ENCODE measurements around the gene C17orf58. TPM values are rescaled to one million over a fixed set of nuclear protein-coding genes. Genes with fewer than 3 reads are reported as not detected.
"Not testable (repeated sequence)": the region's sequence is repeated elsewhere in the genome, so short reads cannot be mapped to it uniquely, and the experiment has no call there.

Gene C17orf58
- total and polyA plus RNA-seq, 2 of the 8 experiments (the other 6 are each of a cell fraction or from before 2014, with no cell fraction given), result 22.6 to 24.1 TPM

DNA sequence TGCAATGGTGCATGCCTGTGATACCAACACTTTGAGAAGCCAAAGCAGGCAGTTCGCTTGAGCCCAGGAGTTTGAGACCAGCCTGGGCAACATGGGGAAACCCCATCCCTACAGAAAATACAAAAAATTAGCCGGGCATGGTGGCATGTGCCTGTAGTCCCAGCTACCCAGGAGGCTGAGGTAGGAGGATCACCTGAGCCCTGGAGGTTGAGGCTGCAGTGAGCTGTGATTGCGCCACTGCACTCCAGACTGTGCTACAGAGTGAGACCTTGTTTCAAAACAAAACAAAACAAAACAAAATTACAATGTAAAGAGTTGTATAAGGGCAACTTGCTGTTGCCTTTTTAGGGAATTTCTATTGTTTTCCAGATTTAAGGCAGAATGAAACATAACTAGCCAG is 15.4 kb downstream of the C17orf58 start:
- H3K18ac ChIP-seq (ENCODE audit: extremely low read depth, low read length); H3K27me3 ChIP-seq (replicated peaks in 1 of 4; ENCODE audit: control insufficient read depth in 3 of 4, extremely low read depth in 1 of 4, insufficient read depth in 3 of 4, low read length in 3 of 4); H3K4ac ChIP-seq (replicated peaks; ENCODE audit: insufficient read length, low read depth, low read length); H3K9ac ChIP-seq (replicated peaks in 1 of 4; ENCODE audit: extremely low read depth in 1 of 4, low read depth in 3 of 4, low read length in 3 of 4); H3K4me1 ChIP-seq (replicated peaks in 1 of 4; ENCODE audit: control insufficient read depth in 3 of 4, insufficient read depth in 4 of 4, low read length in 3 of 4); H3K27ac ChIP-seq (ENCODE audit: low read depth, low read length); H2AFZ ChIP-seq (ENCODE audit: low read length); H4K8ac ChIP-seq (ENCODE audit: extremely low read depth, insufficient read depth, low read length); H2BK5ac ChIP-seq (ENCODE audit: low read depth, low read length); H3K9me3 ChIP-seq (ENCODE audit: insufficient read depth in 2 of 2, low read depth in 1 of 2, low read length in 1 of 2); H3K23me2 ChIP-seq (ENCODE audit: low read depth, low read length); H3K56ac ChIP-seq (replicated peaks; ENCODE audit: insufficient read length, low read depth, low read length); H4K91ac ChIP-seq (replicated peaks; ENCODE audit: insufficient read length, low read length); H3K4me2 ChIP-seq (ENCODE audit: insufficient read depth in 1 of 2, low read depth in 2 of 2, low read length in 2 of 2); H3K23ac ChIP-seq (ENCODE audit: insufficient read length); H2BK20ac ChIP-seq (ENCODE audit: low read length); H2AK5ac ChIP-seq (ENCODE audit: low read depth, low read length); H4K5ac ChIP-seq (ENCODE audit: insufficient read length, low read depth, low read length); H4K20me1 ChIP-seq (replicated peaks in 1 of 2; ENCODE audit: control insufficient read depth in 1 of 2, insufficient read depth in 2 of 2, low read length in 2 of 2); H2BK15ac ChIP-seq (ENCODE audit: low read length); H3K79me2 ChIP-seq (ENCODE audit: control insufficient read depth in 1 of 2, insufficient read depth in 2 of 2, low read length in 2 of 2); FAIRE-seq; H3K36me3 ChIP-seq (ENCODE audit: control insufficient read depth in 2 of 4, insufficient read depth in 4 of 4, low read length in 3 of 4); H2BK120ac ChIP-seq (replicated peaks; ENCODE audit: low read depth, low read length); H2BK12ac ChIP-seq (ENCODE audit: low read depth, low read length); H3K14ac ChIP-seq (ENCODE audit: insufficient read length); H3K4me3 ChIP-seq (ENCODE audit: extremely low read depth in 1 of 4, insufficient read depth in 2 of 4, low read depth in 3 of 4, low read length in 4 of 4); H3K79me1 ChIP-seq (ENCODE audit: low read depth, low read length): not testable (repeated sequence)
- POLR2A ChIA-PET (ENCODE audit: partially characterized antibody), result interaction anchor here (1.0 kb wide), 1 partner anchor 66 kb away, joined by 3 read pairs; no protein-coding TSS in a partner anchor
- 70% methylated on average over 3 of the region's 3 CpGs; no CpG with 5 or more reads in 1 of the 2 experiments for WGBS, 2 experiments (ENCODE audit: extremely low coverage in 1 of 2, insufficient coverage in 1 of 2, insufficient read length in 1 of 2, insufficient replicate concordance in 2 of 2, low coverage in 1 of 2, low lambda C conversion rate in 2 of 2, missing lambda C conversion rate in 1 of 2)
- peak in 1 of 2 experiments; percentile 35 for DNase-seq (ENCODE audit: low read depth in 1 of 2, low spot score in 2 of 2)
- CTCF ChIA-PET (ENCODE audit: partially characterized antibody), result interaction anchor here (1.0 to 1.2 kb wide), 2 partner anchors 29 to 180 kb away, joined by 3 read pairs; no protein-coding TSS in a partner anchor

Measured in H1 (cell line).